OCI-LY7 (cell line): Measurements from ENCODE around the gene BICDL1. TPM values are rescaled to one million over a fixed set of nuclear protein-coding genes. Genes with fewer than 3 reads are reported as not detected.

ENCODE experiments used
- BruUV-seq: library from RNA; stranded (reverse); fragments of 400-500 nt; replicated peaks from 2 replicates; lab custom pipeline; 2021; lab: Mats Ljungman, UMichigan
- CTCF ChIA-PET: fragments of 300-600 bp; sonication (Branson Sonifier 250); formaldehyde crosslinking; loops from one replicate; lab custom pipeline; 2022; ENCODE audit warnings: antibody characterized with exemption; ENCODE audit not compliant: unreplicated experiment; lab: Charles Lee
- POLR2A ChIA-PET: fragments of 300-600 bp; sonication (Branson Sonifier 250); formaldehyde crosslinking; loops from one replicate; lab custom pipeline; 2022; ENCODE audit warnings: antibody characterized with exemption; lab: Charles Lee
- DNase-seq: peaks from one replicate; pipeline ENCODE4 v3.0.0-alpha.2; 2015; ENCODE audit warnings: low spot score
- H2AFZ ChIP-seq: fragments of 200-600 bp; sonication (generic), shearing (Covaris generic); 2 replicates; pipeline ENCODE4 v1.6.1; 2014; ENCODE audit warnings: mild to moderate bottlenecking, antibody characterized with exemption, low read length, moderate library complexity
- H3K27ac ChIP-seq: fragments of 200-600 bp; sonication (generic); 2 replicates; pipeline ENCODE4 v1.5.1; 2014; ENCODE audit warnings: mixed run types, low read depth, mild to moderate bottlenecking, moderate library complexity, low read length, inconsistent platforms; ENCODE audit not compliant: poor library complexity, severe bottlenecking
- H3K36me3 ChIP-seq: fragments of 200-600 bp; sonication (generic); 2 replicates; pipeline ENCODE4 v1.6.1; 2014; ENCODE audit warnings: mild to moderate bottlenecking, antibody characterized with exemption, low read length, moderate library complexity, mixed read lengths; ENCODE audit not compliant: insufficient read depth
- H3K4me1 ChIP-seq: fragments of 200-600 bp; sonication (generic); 2 replicates; pipeline ENCODE4 v1.5.1; 2014; ENCODE audit warnings: mild to moderate bottlenecking, low read length; ENCODE audit not compliant: insufficient read depth, poor library complexity, severe bottlenecking
- H3K4me2 ChIP-seq: fragments of 200-600 bp; sonication (generic); 2 replicates; pipeline ENCODE4 v1.6.1; 2014; ENCODE audit warnings: mild to moderate bottlenecking, low read length
- H3K4me3 ChIP-seq: fragments of 200-600 bp; sonication (generic); 2 replicates; pipeline ENCODE4 v1.5.1; 2014; ENCODE audit warnings: mild to moderate bottlenecking, low read depth, low read length; ENCODE audit not compliant: poor library complexity, severe bottlenecking
- H3K79me2 ChIP-seq: fragments of 200-600 bp; sonication (generic); 2 replicates; pipeline ENCODE4 v1.6.1; 2016; ENCODE audit warnings: low read depth, mild to moderate bottlenecking, low read length, moderate library complexity, mixed read lengths; ENCODE audit not compliant: insufficient read depth
- H3K9me2 ChIP-seq: fragments of 200-600 bp; sonication (generic); 2 replicates; pipeline ENCODE4 v1.6.1; 2016; ENCODE audit warnings: mild to moderate bottlenecking, low read length, mixed read lengths; ENCODE audit not compliant: insufficient read depth
- H3K9me3 ChIP-seq: fragments of 200-600 bp; sonication (generic); 2 replicates; pipeline ENCODE4 v1.6.1; 2014; ENCODE audit warnings: mild to moderate bottlenecking, mixed run types, low read length, mixed read lengths
- H4K20me1 ChIP-seq: fragments of 200-600 bp; sonication (generic); 2 replicates; pipeline ENCODE4 v1.6.1; 2014; ENCODE audit warnings: mild to moderate bottlenecking, antibody characterized with exemption, low read length, moderate library complexity, mixed read lengths; ENCODE audit not compliant: insufficient read depth
- EZH2phosphoT487 ChIP-seq: fragments of 200-600 bp; sonication (generic); IDR thresholded peaks from 2 replicates; pipeline ENCODE4 v1.6.1; 2018; ENCODE audit warnings: low read depth, borderline replicate concordance, mild to moderate bottlenecking, mixed run types, antibody characterized with exemption, low read length, moderate library complexity, mixed read lengths
- intact Hi-C: fragments of 100-400 bp; cut with micrococcal nuclease; formaldehyde crosslinking; loops from one replicate; pipeline ENCODE4 v1.10.0; 2022; ENCODE audit not compliant: unreplicated experiment
- total RNA-seq, 2 experiments: library from RNA; depleted of rRNA in 1 of 2; stranded (reverse); fragments of >200 nt in 1 of 2; shearing (Covaris generic) in 1 of 2; gene quantifications; 2 replicates each; pipeline ENCODE4 v1.2.3, GENCODE V29; 2014 to 2022
- TF ChIP-seq, protein P1 (sequence below): fragments of 200-600 bp; sonication (generic); conservative IDR thresholded peaks from 2 replicates; pipeline ENCODE4 v1.5.1; 2014; ENCODE audit warnings: mild to moderate bottlenecking, antibody characterized with exemption, low read length, moderate library complexity, mixed read lengths

Gene BICDL1
- total RNA-seq, 2 experiments from 2014 or later: 6.5 to 22.6 TPM

DNA sequence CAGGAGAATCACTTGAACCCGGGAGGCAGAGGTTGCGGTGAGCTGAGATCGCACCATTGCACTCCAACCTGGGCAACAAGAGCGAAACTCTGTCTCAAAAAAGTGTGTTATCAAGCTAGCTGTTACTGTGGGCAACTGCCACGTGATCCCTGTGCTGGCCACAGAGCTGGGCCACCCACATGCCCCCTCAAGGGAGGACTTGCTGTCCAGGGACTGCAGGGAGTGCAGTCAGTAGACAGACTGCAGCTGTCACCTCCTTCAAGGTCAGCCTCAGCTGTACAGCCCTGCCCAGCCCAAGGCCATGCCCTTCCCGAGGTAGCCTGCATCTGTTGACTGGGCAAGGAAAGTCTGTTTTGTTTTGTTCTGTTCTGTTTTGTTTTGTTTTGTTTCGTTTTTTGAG is 46.6 kb upstream of the BICDL1 start:
- POLR2A ChIA-PET: interaction anchor here (0.6 kb wide), 1 partner anchor 27 kb away, joined by 3 read pairs; no protein-coding TSS in a partner anchor

DNA sequence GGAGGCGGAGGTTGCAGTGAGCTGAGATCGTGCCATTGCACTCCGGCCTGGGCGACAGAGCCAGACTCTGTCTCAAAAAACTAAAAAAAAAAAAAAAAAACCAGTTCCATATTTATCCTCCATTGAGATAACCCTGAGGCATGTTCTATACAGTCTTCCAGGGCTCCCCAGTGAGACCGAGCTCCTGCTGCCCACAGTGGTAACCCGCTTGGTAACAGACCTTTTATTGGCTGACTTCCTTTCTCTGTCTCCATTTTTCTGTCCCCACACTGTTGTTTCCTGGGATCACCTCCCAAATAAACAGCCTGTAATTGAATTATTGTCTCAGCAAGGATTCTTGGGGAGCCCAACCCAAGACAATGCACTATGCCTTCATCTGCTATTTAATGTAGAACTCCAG is 42.8 kb upstream of the BICDL1 start:
- CTCF ChIA-PET: no interaction called here

More for the DNA sequence above, 46.6 kb upstream of the BICDL1 start:
- Histone ChIP-seq H3K9me2 (no peaks in the 10 kb centered on the region), H3K36me3 (no peaks in the 10 kb centered on the region), H3K79me2 (no peaks in the 10 kb centered on the region), H3K4me2 (no peak overlapping the region), H4K20me1 (no peaks in the 10 kb centered on the region), H3K9me3 (no peaks in the 10 kb centered on the region), H3K4me3 (no peak overlapping the region), H2AFZ (no peak overlapping the region), H3K27ac (no peak overlapping the region), H3K4me1 (no peaks in the 10 kb centered on the region)
- CTCF ChIA-PET: no interaction called here
- intact Hi-C loops: no loop called here
- no peak for DNase-seq
- no peak for TF ChIP-seq EZH2phosphoT487
- TF ChIP-seq, protein P1, sequence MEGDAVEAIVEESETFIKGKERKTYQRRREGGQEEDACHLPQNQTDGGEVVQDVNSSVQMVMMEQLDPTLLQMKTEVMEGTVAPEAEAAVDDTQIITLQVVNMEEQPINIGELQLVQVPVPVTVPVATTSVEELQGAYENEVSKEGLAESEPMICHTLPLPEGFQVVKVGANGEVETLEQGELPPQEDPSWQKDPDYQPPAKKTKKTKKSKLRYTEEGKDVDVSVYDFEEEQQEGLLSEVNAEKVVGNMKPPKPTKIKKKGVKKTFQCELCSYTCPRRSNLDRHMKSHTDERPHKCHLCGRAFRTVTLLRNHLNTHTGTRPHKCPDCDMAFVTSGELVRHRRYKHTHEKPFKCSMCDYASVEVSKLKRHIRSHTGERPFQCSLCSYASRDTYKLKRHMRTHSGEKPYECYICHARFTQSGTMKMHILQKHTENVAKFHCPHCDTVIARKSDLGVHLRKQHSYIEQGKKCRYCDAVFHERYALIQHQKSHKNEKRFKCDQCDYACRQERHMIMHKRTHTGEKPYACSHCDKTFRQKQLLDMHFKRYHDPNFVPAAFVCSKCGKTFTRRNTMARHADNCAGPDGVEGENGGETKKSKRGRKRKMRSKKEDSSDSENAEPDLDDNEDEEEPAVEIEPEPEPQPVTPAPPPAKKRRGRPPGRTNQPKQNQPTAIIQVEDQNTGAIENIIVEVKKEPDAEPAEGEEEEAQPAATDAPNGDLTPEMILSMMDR: no peak
- no TSS peak for BruUV-seq

DNA sequence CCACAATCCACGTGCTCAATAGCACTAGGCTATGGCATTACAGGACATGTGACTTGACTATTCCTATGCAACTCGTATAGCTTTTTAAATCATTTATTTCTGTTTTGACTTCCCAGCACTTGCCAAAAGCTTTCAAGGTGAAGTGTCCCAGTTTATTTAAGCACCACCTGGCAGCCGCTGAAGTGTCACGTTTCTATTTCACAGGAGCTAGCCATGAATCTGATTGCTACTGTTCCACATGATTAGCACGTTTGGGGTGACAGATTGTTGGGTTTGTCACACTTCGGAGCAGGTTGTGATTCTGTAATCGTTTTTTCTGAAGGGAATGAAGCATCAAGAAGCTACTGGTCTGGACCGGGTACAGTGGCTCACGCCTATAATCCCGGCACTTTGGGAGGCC is 39.9 kb upstream of the BICDL1 start:
- no TSS peak for BruUV-seq
- no peaks in the 10 kb centered on the region for H3K79me2 ChIP-seq
- no peaks in the 10 kb centered on the region for H3K4me1 ChIP-seq
- intact Hi-C loops: no loop called here
- no peak overlapping the region for H3K4me2 ChIP-seq
- no peak for TF ChIP-seq EZH2phosphoT487
- TF ChIP-seq, protein P1: no peak
- CTCF ChIA-PET: no interaction called here
- no peak overlapping the region for H2AFZ ChIP-seq
- H3K4me3 ChIP-seq: no peak overlapping the region
- no peak for DNase-seq
- POLR2A ChIA-PET: interaction anchor here (0.6 kb wide), 1 partner anchor 81 kb away, joined by 3 read pairs; no protein-coding TSS in a partner anchor
- no peaks in the 10 kb centered on the region for H3K36me3 ChIP-seq
- H3K9me2 ChIP-seq: no peaks in the 10 kb centered on the region
- H3K27ac ChIP-seq: no peak overlapping the region
- H4K20me1 ChIP-seq: no peaks in the 10 kb centered on the region
- no peaks in the 10 kb centered on the region for H3K9me3 ChIP-seq

More for the DNA sequence above, 42.8 kb upstream of the BICDL1 start:
- no peak for DNase-seq
- H3K4me1 ChIP-seq: no peaks in the 10 kb centered on the region
- TF ChIP-seq EZH2phosphoT487: no peak
- TF ChIP-seq, protein P1: no peak
- H3K9me2 ChIP-seq: no peaks in the 10 kb centered on the region
- no peak overlapping the region for H3K4me2 ChIP-seq
- intact Hi-C loops: no loop called here
- no peak overlapping the region for H3K4me3 ChIP-seq
- H3K9me3 ChIP-seq: no peaks in the 10 kb centered on the region
- no peak overlapping the region for H2AFZ ChIP-seq
- no peak overlapping the region for H3K27ac ChIP-seq
- no peaks in the 10 kb centered on the region for H3K36me3 ChIP-seq
- no TSS peak for BruUV-seq
- H3K79me2 ChIP-seq: no peaks in the 10 kb centered on the region
- POLR2A ChIA-PET: interaction anchor here (0.6 kb wide), 2 partner anchors 61 to 400 kb away, joined by 3 to 5 read pairs; no protein-coding TSS in a partner anchor
- H4K20me1 ChIP-seq: no peaks in the 10 kb centered on the region
